Skin epidermis (tissue), 12 donors: ENCODE data around the gene TP53AIP1.

ENCODE experiments used
- H3K27ac ChIP-seq, 21 experiments: fragments of 200-600 bp; sonication (generic) in 11 of 21; one replicate each; pipeline ENCODE4 v1.5.0; 2020; ENCODE audit warnings: mild to moderate bottlenecking in 3 of 21, inconsistent platforms in 2 of 21, moderate library complexity in 2 of 21
- H3K4me3 ChIP-seq, 7 experiments: fragments of 200-600 bp; sonication (generic) in 2 of 7; one replicate each; pipeline ENCODE4 v1.5.0; 2020; ENCODE audit warnings: inconsistent platforms in 2 of 7, mild to moderate bottlenecking in 2 of 7, moderate library complexity in 1 of 7

The TP53AIP1 gene

DNA sequence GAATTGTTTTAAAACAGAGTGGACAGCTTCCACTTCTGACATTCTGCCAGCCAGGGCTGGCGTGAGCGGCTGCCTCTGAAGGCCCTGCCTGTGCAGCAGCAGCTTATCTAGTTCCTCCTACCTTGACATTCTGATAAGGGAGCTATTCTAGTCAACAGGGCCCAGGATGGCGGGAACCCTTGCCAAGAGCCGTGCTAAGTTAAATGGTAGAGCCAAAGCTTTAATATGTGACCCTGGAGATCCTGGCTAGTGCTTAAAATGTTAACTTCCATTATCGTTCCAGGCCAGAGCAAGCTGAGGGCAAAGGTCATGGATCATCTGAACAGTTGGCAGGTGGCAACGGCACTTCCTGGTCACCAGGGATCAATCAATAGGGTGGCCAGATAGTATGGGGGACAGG is 48.0 kb downstream of the TP53AIP1 start:
- H3K4me3 ChIP-seq, result no peak overlapping the region
- no peak overlapping the region for H3K27ac ChIP-seq

DNA sequence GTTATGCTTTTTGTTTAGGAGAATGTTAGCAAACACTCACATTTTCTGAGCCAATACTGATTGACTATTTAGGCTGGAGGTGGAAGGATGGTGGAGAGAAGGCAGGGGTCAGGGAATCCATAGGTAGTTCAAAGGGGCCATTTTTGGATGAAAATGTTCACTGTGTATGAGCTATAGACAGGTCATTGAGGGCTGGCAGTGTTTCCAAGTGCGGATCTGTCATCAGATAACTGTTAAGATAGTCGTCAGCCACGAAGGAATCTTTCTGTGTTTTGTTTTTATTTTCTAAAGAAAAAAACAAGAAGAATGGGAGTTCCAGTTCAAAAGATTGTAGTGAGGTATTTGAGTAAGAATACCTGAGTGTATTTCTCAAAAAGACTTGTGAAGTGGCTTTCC is 48.4 kb downstream of the TP53AIP1 start:
- no peak overlapping the region for H3K27ac ChIP-seq
- no peak overlapping the region for H3K4me3 ChIP-seq

DNA sequence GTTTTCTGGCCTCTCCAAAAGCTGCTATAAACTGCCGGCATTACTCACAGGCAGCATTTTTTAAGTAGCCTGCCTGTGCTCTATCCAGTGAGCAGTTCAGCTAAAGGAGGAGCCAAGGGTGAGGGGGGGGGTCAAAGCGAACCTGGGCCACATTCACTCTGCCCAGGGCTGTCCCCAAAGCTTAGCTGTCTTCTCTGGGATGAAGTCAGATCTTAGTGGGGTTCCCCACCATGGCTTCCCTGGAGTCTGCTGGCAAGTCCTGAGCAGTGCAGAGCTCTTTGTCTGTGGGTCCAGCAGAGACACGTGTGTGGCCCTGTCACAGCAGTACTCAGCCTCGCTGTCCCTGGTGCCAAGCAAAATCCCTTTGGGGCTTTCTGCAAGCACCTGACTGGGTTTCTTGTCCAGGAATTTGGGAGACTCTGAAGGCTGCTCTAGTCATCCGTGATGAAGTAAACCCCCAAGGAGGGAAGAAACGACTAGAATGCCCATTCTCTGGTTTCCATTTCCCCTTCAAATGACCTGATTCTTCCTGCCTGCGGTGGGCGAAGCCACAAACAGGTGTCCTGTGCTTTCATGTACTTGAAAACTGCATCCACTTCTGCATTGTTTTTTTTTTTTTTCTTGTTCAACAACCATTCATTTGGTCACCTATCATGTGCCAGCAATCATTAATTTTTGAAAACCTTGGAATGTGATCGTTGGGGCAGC is 48.9 kb downstream of the TP53AIP1 start:
- Histone ChIP-seq H3K4me3 (no peak overlapping the region), H3K27ac (no peak overlapping the region)

DNA sequence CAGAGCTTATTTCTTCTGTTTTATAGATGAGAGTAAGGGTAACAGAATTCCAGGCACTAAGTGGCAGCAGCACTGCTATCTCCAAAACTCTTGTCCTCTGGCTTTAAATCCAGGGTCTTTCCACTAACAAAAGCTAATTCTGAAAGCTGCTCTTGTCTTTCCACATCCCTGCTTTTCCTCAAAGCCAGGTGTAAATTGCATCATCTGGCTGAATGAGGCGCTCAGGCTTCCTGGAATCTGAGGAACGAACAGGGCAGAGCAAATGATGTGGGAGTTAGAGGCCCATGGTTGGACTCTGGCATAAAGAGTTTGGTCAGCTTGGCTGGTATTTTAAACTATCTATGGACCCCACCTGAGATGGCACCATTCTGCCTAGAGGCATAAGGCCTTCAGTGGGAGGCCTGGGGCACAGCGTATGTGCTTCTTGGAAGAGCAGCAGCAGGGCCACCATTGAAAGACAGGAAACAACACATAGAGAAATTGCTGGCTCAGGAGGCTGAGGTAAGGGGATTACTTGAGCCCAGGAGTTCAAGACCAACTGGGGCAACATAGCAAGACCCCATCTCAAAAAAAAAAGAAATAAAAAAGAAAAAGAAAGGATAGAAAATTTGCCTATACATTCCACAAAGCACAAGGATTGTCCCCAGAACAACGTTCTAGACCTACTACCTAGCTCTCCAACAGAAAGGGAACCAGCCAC is 49.7 kb downstream of the TP53AIP1 start:
- Histone ChIP-seq H3K27ac (no peak overlapping the region), H3K4me3 (no peak overlapping the region)

DNA sequence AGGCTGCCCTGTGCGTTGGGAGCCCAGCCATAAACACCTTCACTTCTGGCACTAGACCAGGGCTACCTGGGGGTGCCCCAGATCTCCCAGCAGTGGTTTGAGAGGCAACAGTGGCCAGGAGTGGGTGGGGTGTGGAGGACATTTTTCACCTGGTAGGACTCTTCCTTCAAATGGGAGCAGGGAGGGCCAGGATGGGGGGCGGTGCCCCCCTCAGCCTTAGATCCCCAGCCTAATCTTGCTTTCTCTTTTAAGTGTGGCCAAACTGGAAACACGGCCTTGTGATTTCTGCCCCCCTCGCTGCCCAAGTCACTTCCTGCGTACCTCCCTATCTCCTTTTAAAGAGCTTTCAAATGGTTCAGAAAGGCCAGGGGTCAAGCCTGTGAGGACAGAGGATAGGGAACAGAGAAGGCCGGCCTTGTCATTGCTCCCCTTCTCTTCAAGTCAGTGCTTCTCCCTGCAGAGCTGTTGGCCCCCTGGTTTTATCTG is 50.7 kb downstream of the TP53AIP1 start:
- Histone ChIP-seq H3K4me3 (peak overlapping the region in 4 of 7 experiments; percentile 18 to 54 (median 36)), H3K27ac (peak overlapping the region in 4 of 21 experiments; percentile 6 to 33 (median 24))

DNA sequence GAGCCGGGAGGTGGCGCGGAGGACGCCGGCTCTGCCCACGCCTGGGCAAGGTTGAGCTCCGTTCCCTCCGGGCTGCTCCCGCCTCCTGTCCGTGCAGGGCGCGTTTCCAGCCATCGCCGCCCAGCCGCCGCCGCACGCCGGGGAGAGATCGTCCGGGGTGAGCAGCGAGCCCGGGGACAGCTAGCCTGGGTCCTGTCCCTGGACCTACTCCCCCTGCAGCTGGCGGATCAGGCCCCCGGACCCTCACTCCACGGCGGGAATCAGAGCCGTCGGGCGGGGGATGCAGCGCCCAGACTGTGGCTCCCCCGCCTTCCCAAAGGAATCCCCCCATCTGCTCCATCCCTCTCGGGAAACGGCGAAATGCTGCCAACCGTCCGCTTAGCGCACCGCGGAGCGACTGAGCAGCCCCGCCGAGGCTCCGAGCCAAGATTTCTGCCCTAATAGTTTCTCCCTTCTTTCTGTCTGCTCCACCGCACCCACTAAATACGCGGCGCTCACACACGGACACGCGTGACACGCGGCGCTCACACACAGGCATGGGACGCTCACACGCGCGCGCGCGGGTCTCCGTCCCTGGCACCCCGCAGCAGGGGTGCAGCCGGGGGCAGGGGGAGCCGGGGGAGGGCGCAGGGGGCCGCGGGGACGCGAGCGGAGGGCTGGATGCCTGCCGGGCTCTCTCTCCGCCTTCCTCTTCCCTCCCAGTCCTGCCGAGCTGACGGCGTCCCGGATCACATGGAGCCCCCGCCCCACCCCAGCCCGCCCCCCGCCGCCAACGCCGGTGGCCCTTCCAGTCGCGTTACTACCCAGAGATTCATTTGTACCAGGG is 51.9 kb downstream of the TP53AIP1 start, which contains the start of gene KCNJ5:
TSS of gene KCNJ5 (plus strand) at position 814 of the 826 bp plus-strand sequence. CDS start 19,918 bp downstream, outside the sequence.
- H3K4me3 ChIP-seq, result peak within 1 kb of the TSS; percentile 28 to 54 (median 40)
- peak within 1 kb of the TSS in 11 of 21 experiments; percentile 16 to 59 (median 33) for H3K27ac ChIP-seq

DNA sequence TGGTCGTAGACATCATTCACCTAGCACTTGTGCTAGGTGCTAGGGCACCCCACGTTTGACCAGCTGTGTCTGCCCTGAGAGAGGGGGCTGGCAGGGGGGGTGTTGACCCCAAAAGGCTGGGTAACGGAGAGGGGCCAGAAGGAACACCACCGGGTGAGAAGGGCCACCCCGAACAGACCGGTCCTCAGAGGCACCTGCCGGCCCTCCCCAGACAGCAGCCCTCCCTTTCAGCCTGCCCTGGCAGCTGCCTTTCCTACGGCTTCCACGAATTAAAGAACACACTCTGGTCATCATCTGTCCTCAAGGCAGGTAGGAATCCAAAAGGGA is 52.5 kb downstream of the TP53AIP1 start:
- H3K4me3 ChIP-seq, result peak overlapping the region in 6 of 7 experiments; percentile 28 to 54 (median 42)

DNA sequence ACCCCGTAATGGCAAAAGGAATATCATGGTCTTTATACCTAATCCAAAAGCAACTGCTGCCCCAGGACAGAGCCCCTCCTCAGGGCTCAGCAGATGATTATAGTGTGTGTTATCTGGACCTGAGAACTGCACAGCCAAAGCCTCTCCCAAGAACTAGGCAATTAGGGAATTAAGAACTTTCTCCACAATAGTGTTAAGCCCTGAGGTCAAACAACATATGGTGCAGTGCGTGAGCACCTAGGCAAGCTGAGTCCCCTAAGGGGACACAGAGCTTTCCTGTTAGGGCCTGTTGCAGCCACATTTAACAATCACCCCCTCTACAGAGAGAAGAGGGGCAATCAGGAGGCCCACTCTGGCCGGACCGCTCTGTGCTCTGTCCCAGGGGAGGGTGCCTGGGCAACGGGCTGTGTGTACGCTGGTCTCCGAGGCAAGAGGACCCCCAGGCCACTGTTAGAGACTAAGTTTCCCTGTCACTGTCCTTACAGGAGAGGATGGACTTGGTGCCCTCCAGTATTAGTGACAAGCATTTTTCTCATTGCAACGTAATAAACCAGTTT is 52.9 kb downstream of the TP53AIP1 start:
- Histone ChIP-seq H3K27ac (no peak overlapping the region), H3K4me3 (peak overlapping the region in 1 of 7 experiments; percentile 54)

More for the DNA sequence above, 52.5 kb downstream of the TP53AIP1 start:
- H3K27ac ChIP-seq, result peak overlapping the region in 1 of 21 experiments; percentile 20

DNA sequence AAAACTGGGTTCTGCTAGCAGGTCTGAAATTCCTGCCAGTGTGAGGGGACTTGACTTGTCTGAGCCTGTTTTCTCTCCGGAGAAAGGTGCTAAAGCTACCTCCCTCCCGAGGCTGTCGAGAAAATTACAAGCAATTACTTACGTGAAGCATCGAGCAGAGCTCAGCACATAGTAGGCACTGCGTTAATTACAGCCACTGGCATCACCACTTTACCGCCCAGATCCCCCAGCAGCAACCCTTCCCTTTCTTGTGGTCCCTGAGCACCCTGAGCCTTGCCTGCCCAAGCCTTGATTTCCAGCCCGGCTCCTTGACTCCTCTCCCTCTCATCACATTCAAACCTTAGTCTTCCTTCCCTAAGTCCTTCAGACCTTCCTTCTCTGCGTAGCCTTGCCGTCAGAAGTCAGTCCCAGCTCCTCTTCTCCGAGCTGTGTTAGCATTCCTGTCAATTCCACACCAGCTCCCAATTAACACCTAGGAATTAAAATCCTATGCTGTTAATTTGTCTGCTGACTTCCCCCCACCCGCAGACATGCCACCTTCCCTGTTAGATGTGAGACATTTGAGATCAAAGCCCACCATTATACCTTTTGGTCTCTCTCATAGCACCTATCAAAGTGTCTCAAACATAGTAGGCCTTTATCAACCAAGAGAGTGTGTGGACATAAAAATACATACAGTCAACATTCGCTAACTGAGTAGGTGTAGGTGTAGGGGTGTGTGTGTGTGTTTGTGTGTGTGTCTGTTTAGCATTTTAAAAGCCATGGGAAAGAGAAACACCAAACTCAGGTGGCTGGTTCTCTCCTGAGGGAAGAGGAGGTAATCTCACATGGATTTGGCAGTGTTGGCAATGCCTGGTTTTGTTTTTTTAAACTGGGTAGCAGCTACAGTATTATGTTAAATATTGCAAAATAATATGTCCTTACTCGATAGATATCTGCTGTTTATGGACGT is 54.4 kb downstream of the TP53AIP1 start:
- Histone ChIP-seq H3K27ac (no peak overlapping the region), H3K4me3 (no peak overlapping the region)

DNA sequence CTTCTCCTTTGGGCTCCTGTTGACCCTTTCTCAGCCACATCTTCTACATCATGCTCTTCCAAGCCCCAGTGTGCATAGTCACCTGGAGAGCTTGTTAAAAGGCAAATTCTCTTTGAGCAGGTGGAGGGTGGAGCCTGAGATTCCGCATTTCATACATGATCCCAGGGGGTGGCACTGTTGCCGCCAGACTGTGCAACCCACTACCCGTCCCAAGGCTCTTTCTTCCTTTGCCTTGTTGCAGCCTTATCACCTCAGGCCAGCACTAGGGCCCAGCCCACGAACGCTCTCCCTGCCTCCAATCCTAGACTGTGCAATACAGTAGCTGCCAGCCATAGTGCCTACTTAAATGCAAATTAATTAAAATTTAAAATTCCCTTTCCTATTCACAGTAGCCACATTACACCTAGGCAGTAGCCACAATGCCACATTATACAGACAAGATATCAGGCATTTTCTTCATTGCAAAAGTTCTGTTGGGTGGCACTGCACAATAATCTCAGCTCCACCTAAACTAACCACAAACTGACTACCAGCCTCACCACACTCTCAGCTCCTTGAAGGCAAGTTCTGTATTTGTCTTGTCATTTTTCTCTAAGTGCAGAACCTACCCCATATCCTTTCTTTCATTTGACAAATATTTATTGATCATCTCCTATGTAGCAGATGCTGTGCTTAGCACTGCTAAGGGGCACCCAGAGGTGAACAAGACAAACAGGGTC is 56.1 kb downstream of the TP53AIP1 start:
- Histone ChIP-seq H3K27ac (no peak overlapping the region), H3K4me3 (no peak overlapping the region)
